GM12892 (cell line): ENCODE data around the gene ASB2.

ENCODE experiments used
- POLR2A ChIP-seq: IDR thresholded peaks from 2 replicates; pipeline ENCODE4 v1.6.1; 2011; ENCODE audit warnings: low read depth, low read length, control low read depth
- POLR2AphosphoS5 ChIP-seq: IDR thresholded peaks from 2 replicates; pipeline ENCODE4 v1.6.1; 2011; ENCODE audit warnings: low read depth, low read length, control low read depth
- TAF1 ChIP-seq: IDR thresholded peaks from 2 replicates; pipeline ENCODE4 v1.6.1; 2011; ENCODE audit warnings: low read depth, mild to moderate bottlenecking, control low read depth, low read length, borderline replicate concordance

DNA sequence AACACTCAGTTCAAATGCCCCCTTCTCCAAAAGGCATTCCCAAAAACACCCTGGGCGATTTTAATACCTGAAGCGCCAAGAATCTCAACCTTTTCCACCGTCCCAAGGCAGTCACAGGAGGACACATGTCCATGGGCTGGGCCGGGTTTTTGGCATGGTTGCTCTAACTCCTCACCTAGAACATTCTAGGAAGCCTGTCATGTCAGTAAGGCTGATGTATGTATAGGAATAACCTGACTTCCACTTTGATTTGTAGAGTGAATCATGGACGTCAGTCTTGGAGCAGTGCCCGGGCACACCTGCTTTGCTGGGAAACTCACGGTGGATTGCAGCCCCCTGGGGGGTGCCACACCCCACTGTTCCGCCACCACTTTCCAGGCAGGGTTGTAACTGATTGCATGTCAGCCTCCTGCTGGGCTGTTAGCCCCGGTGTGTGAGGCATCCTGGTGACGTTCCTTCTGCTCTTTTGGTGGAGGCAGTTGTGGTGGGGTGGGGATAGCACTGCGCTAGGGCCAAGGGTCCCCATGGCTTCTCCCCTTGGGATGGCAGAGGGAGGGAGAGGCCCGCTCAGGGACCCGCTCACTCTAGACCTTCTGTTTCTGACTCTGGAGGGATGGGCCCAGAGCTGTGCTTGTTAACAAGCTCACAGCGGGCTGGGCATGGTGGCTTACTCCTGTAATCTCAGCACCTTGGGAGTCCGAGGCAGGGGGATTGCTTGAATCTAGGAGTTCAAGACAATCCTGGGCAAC, 84.4 kb downstream of the ASB2 start:
- TF ChIP-seq POLR2A = no peak
- no peak for TF ChIP-seq POLR2AphosphoS5
- TF ChIP-seq TAF1 = no peak
